Tibial nerve (tissue), 4 donors: Measurements from ENCODE around the gene DCLRE1C.

Experiments
- CTCF ChIP-seq, 5 experiments: fragments of 200-600 bp in 3 of 5; fragments of 450-650 bp in 2 of 5; sonication (generic) in 3 of 5; IDR thresholded peaks; one replicate each; pipeline ENCODE4 v1.5.1; 2016 to 2019; ENCODE audit warnings: antibody characterized with exemption in 5 of 5, mild to moderate bottlenecking in 3 of 5, moderate library complexity in 2 of 5
- EP300 ChIP-seq, 2 donors: sonication (generic); formaldehyde crosslinking; IDR thresholded peaks; one replicate each; pipeline ENCODE4 v1.6.1; 2017; ENCODE audit warnings: antibody characterized with exemption in 2 of 2, mild to moderate bottlenecking in 1 of 2
- POLR2A ChIP-seq, 2 donors: fragments of 450-650 bp; IDR thresholded peaks; one replicate each; pipeline ENCODE4 v1.6.1; 2017; ENCODE audit warnings: antibody characterized with exemption in 2 of 2, mild to moderate bottlenecking in 2 of 2, moderate library complexity in 2 of 2

GRCh38 chr10:14945108-14945507, 8.8 kb downstream of the DCLRE1C start:
- TF ChIP-seq CTCF (IDR thresholded peaks at IDR 0.05) (no peak), POLR2A (IDR thresholded peaks at IDR 0.05) (no peak), EP300 (IDR thresholded peaks at IDR 0.05) (no peak)
